SK-N-SH treated with all-trans-retinoic acid at 6 μM for 48 hours (cell line): ENCODE measurements around the gene ZNF184.

ENCODE experiments used
- ATAC-seq: fragments of 200-7000 bp; cut with Tn5 transposase; 3 replicates; pipeline ENCODE4 v1.9.1; 2020; ENCODE audit warnings: mild to moderate bottlenecking, moderate library complexity
- ARNTL ChIP-seq: fragments of 450-650 bp; formaldehyde crosslinking; IDR thresholded peaks from 2 replicates; pipeline ENCODE4 v1.5.0; 2020; ENCODE audit warnings: low read depth, mild to moderate bottlenecking, moderate library complexity, borderline replicate concordance
- BACH2 ChIP-seq: fragments of 250-450 bp; sonication (Bioruptor Pico); IDR thresholded peaks from 2 replicates; pipeline ENCODE4 v1.9.0; 2021; ENCODE audit warnings: mild to moderate bottlenecking, borderline replicate concordance
- CREB5 ChIP-seq: fragments of 250-450 bp; sonication (Bioruptor Pico); IDR thresholded peaks from 2 replicates; pipeline ENCODE4 v1.5.1; 2020; ENCODE audit warnings: low read depth, mild to moderate bottlenecking, moderate library complexity
- CSDC2 ChIP-seq: fragments of 250-450 bp; sonication (Bioruptor Pico); IDR thresholded peaks from 2 replicates; pipeline ENCODE4 v1.5.0; 2020; ENCODE audit warnings: mild to moderate bottlenecking, moderate library complexity
- CSRNP3 ChIP-seq: fragments of 250-450 bp; sonication (Bioruptor Pico); IDR thresholded peaks from 2 replicates; pipeline ENCODE4 v1.5.1; 2021; ENCODE audit warnings: mild to moderate bottlenecking, moderate library complexity
- ESRRG ChIP-seq: fragments of 250-450 bp; sonication (Bioruptor Pico); IDR thresholded peaks from 2 replicates; pipeline ENCODE4 v1.6.1; 2021; ENCODE audit warnings: mild to moderate bottlenecking
- GLIS3 ChIP-seq: fragments of 250-450 bp; sonication (Bioruptor Pico); IDR thresholded peaks from 2 replicates; pipeline ENCODE4 v1.5.0; 2020; ENCODE audit warnings: mild to moderate bottlenecking, moderate library complexity
- ISL1 ChIP-seq: fragments of 250-450 bp; sonication (Bioruptor Pico); IDR thresholded peaks from 2 replicates; pipeline ENCODE4 v2.1.2; 2022; ENCODE audit warnings: mild to moderate bottlenecking, moderate library complexity
- OSR1 ChIP-seq: fragments of 250-450 bp; sonication (Bioruptor Pico); IDR thresholded peaks from 2 replicates; pipeline ENCODE4 v1.8.0; 2022; ENCODE audit warnings: moderate library complexity, mild to moderate bottlenecking, inconsistent platforms
- PATZ1 ChIP-seq: fragments of 250-450 bp; sonication (Bioruptor Pico); IDR thresholded peaks from 2 replicates; pipeline ENCODE4 v1.8.0; 2020; ENCODE audit warnings: mild to moderate bottlenecking, moderate library complexity, borderline replicate concordance
- POU6F1 ChIP-seq: fragments of 250-450 bp; sonication (Bioruptor Pico); IDR thresholded peaks from 2 replicates; pipeline ENCODE4 v1.8.0; 2021; ENCODE audit warnings: low read depth, mild to moderate bottlenecking, moderate library complexity, borderline replicate concordance
- PPARA ChIP-seq: fragments of 250-450 bp; sonication (Bioruptor Pico); IDR thresholded peaks from 2 replicates; pipeline ENCODE4 v1.5.0; 2020; ENCODE audit warnings: mild to moderate bottlenecking, borderline replicate concordance
- RARB ChIP-seq: fragments of 250-450 bp; sonication (Bioruptor Pico); IDR thresholded peaks from 2 replicates; pipeline ENCODE4 v1.8.0; 2021; ENCODE audit warnings: mild to moderate bottlenecking, moderate library complexity
- SNAI2 ChIP-seq: fragments of 250-450 bp; sonication (Bioruptor Pico); IDR thresholded peaks from 2 replicates; pipeline ENCODE4 v1.5.0; 2020; ENCODE audit warnings: mild to moderate bottlenecking, moderate library complexity
- TOX ChIP-seq: fragments of 250-450 bp; sonication (Bioruptor Pico); IDR thresholded peaks from 2 replicates; pipeline ENCODE4 v1.8.0; 2021; ENCODE audit warnings: mild to moderate bottlenecking, moderate library complexity, borderline replicate concordance
- TSHZ2 ChIP-seq: fragments of 250-450 bp; sonication (Bioruptor Pico); IDR thresholded peaks from 2 replicates; pipeline ENCODE4 v1.5.0; 2020; ENCODE audit warnings: mild to moderate bottlenecking, moderate library complexity
- ZC3H10 ChIP-seq: fragments of 250-450 bp; sonication (Bioruptor Pico); IDR thresholded peaks from 2 replicates; pipeline ENCODE4 v1.5.1; 2021; ENCODE audit warnings: mild to moderate bottlenecking, moderate library complexity
- ZFP3 ChIP-seq: fragments of 250-450 bp; sonication (Bioruptor Pico); IDR thresholded peaks from 2 replicates; pipeline ENCODE4 v1.5.0; 2020; ENCODE audit warnings: mild to moderate bottlenecking, moderate library complexity
- ZFP30 ChIP-seq: fragments of 450-650 bp; formaldehyde crosslinking; IDR thresholded peaks from 2 replicates; pipeline ENCODE4 v1.5.0; 2022; ENCODE audit warnings: mild to moderate bottlenecking, moderate library complexity
- ZNF70 ChIP-seq: fragments of 450-650 bp; formaldehyde crosslinking; IDR thresholded peaks from 2 replicates; pipeline ENCODE4 v1.5.0; 2020; ENCODE audit warnings: mild to moderate bottlenecking, moderate library complexity
- ZNF8 ChIP-seq: fragments of 450-650 bp; formaldehyde crosslinking; IDR thresholded peaks from 2 replicates; pipeline ENCODE4 v1.5.0; 2020; ENCODE audit warnings: mild to moderate bottlenecking, moderate library complexity

The ZNF184 gene

GRCh38 chr6:27452496-27452897 lies 20.4 kb downstream of the ZNF184 start:
- no peak for TF ChIP-seq BACH2 (CRISPR knock-in tag)
- TF ChIP-seq PATZ1 (CRISPR knock-in tag), result no peak
- TF ChIP-seq OSR1 (CRISPR knock-in tag), result no peak
- no peak for TF ChIP-seq ZFP30 (CRISPR knock-in tag)
- no peak for TF ChIP-seq CSRNP3 (CRISPR knock-in tag)
- no peak for TF ChIP-seq ZNF70 (CRISPR knock-in tag)
- TF ChIP-seq ARNTL (CRISPR knock-in tag), result no peak
- no peak for TF ChIP-seq ISL1 (CRISPR knock-in tag)
- no peak for TF ChIP-seq PPARA (CRISPR knock-in tag)
- no peak for TF ChIP-seq ZFP3 (CRISPR knock-in tag)
- no peak for TF ChIP-seq CSDC2 (CRISPR knock-in tag)
- no peak for TF ChIP-seq ZNF8
- no peak for TF ChIP-seq ZC3H10 (CRISPR knock-in tag)
- no peak for TF ChIP-seq TSHZ2
- TF ChIP-seq SNAI2 (CRISPR knock-in tag), result no peak
- TF ChIP-seq POU6F1 (CRISPR knock-in tag), result no peak
- no peak for TF ChIP-seq GLIS3 (CRISPR knock-in tag)
- TF ChIP-seq TOX, result no peak
- no peak for TF ChIP-seq CREB5 (CRISPR knock-in tag)
- no peak for ATAC-seq

GRCh38 chr6:27451660-27452390 lies 21.1 kb downstream of the ZNF184 start:
- TF ChIP-seq GLIS3 (CRISPR knock-in tag) (no peak), CSRNP3 (CRISPR knock-in tag) (no peak), CSDC2 (CRISPR knock-in tag) (no peak), ZC3H10 (CRISPR knock-in tag) (no peak), ISL1 (CRISPR knock-in tag) (no peak), PATZ1 (CRISPR knock-in tag) (no peak), ARNTL (CRISPR knock-in tag) (no peak), RARB (CRISPR knock-in tag) (no peak), ZNF70 (CRISPR knock-in tag) (no peak), POU6F1 (CRISPR knock-in tag) (no peak), TOX (no peak), BACH2 (CRISPR knock-in tag) (no peak), CREB5 (CRISPR knock-in tag) (no peak), PPARA (CRISPR knock-in tag) (no peak), SNAI2 (CRISPR knock-in tag) (no peak), ZFP30 (CRISPR knock-in tag) (no peak), ESRRG (CRISPR knock-in tag) (no peak), OSR1 (CRISPR knock-in tag) (no peak), ZFP3 (CRISPR knock-in tag) (no peak)
- ATAC-seq, result no peak
